Measurements from ENCODE around the gene HYAL1.
"Not testable (repeated sequence)": the region's sequence is repeated elsewhere in the genome, so short reads cannot be mapped to it uniquely, and the experiment has no call there.

HYAL1 gene

DNA sequence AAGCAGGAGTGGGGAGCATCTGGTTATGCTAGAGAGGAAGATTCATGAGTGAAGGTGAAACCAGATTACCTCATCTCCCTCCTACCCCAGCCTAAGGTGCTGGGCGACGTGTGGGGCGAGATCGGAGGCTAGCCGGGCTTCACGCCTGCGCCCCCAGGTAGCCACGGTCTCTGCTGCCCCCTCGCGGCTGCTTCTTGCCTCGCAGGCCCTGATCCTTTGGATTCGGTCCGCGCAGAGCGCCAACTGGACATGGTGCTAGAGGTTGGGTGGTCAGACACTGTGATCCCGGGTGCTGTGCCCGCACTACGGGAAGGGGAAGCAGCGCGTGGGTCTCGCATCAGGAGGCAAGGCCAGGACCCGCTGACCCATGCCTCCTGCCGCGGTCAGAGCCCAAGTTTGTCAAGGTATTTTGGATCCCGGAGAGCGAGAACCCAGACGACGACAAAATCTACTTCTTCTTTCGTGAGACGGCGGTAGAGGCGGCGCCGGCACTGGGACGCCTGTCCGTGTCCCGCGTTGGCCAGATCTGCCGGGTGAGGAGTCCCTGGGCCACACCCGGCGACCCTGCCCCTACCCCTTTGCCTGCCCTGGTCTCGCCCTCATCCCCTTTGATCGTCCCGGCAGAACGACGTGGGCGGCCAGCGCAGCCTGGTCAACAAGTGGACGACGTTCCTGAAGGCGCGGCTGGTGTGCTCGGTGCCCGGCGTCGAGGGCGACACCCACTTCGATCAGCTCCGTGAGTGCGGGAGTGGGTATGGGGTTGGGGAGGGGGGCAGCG lies 30.3 kb downstream of the HYAL1 start:
- peak; percentile 37 to 92 (median 85) for DNase-seq

DNA sequence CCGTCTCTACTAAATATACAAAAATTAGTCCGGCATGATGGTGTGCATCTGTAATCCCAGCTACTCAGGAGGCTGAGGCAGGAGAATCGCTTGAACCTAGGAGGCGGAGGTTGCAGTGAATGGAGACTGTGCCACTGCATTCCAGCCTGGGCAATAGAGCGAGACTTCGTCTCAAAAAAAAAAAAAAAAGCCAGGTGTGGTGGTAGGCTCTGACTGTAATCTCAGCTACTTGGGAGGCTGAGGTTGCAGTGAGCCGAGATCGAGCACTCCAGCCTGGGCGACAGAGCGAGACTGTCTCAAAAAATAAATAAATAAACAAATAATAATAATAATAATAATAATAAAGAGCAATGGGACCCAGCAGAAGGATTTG lies 30.9 kb downstream of the HYAL1 start:
- peak in 1 of 14 donors; percentile 15 for DNase-seq

GRCh38 chr3:50271314-50271936 lies 31.9 kb downstream of the HYAL1 start:
- no peak for DNase-seq

DNA sequence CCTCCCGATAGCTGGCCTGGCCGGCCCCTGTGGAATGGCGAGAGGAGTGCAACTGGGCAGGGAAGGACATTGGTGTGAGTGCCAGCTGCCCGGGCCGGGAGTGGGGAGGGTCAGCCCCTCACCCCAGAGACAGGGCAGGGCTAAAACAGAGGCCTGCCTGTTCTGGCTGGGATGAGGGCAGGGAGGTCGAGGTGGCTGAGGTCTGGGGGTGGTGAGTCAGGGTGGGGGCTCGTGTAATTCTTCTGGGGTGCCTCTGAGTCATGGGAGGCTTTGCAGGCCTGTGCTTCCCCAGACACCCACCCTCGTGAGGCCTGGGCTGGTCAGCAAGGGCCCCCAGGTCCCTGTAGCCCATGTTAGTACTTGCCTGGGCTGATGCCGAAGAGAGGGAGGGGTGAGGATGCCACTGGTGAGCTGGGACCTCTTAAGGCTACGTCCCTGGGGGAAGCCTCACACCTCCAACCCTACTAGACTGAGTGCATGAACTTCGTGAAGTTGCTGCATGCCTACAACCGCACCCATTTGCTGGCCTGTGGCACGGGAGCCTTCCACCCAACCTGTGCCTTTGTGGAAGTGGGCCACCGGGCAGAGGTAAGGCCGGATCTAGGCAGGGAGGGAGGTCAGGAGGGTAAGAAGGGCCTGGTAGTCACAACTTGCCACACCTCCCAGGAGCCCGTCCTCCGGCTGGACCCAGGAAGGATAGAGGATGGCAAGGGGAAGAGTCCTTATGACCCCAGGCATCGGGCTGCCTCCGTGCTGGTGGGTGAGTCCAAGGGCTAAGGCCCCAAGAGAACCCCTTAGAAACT lies 32.8 kb downstream of the HYAL1 start:
- peak in 4 of 14 donors; percentile 28 to 65 (median 48) for DNase-seq

DNA sequence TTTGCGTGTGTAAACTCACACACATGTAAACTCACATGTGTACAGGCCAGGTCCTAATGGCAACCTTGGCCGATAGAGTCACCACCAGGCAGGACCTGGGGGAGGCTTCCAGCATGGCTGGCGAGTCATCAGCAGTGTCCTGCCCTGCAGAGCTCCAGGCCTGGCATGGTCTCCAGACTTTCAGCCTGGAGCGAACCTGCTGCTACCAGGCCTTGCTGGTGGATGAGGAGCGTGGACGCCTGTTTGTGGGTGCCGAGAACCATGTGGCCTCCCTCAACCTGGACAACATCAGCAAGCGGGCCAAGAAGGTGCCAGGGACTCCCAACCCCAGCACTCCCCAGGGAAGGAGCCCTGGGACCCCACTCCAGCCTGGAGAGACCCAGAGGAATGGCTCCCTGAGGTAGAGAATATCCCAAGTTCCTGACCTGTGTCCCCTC lies 33.4 kb downstream of the HYAL1 start:
- DNase-seq = peak in 1 of 14 donors; percentile 57

GRCh38 chr3:50269460-50269859 lies 33.9 kb downstream of the HYAL1 start:
- peak in 1 of 14 donors; percentile 25 for DNase-seq

GRCh38 chr3:50268703-50269451 lies 34.5 kb downstream of the HYAL1 start, which contains the start of gene SEMA3B:
SEMA3B (plus strand) TSS chr3:50269147; CDS start chr3:50269241, 94 bp downstream.
- DNase-seq = peak in 9 of 14 donors; percentile 23 to 79 (median 51)

DNA sequence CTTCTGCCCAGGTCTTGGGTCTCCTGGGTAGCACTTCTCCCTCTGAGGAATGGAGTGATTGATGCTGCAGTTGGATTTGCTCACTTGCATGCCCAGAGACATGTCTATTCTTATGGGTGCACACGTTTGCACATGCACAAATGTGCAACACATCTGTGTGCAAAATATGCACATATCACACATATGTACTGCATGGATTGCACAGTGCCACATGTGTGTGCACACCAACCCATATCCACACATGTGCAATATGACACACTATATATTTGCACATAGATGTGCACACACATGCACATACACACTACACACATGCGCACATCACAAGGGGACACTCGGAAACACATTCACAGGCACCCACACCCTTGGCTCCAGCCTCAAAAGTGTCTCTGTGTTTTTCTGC lies 35.1 kb downstream of the HYAL1 start:
- peak in 2 of 14 donors; percentile 46 to 54 for DNase-seq

DNA sequence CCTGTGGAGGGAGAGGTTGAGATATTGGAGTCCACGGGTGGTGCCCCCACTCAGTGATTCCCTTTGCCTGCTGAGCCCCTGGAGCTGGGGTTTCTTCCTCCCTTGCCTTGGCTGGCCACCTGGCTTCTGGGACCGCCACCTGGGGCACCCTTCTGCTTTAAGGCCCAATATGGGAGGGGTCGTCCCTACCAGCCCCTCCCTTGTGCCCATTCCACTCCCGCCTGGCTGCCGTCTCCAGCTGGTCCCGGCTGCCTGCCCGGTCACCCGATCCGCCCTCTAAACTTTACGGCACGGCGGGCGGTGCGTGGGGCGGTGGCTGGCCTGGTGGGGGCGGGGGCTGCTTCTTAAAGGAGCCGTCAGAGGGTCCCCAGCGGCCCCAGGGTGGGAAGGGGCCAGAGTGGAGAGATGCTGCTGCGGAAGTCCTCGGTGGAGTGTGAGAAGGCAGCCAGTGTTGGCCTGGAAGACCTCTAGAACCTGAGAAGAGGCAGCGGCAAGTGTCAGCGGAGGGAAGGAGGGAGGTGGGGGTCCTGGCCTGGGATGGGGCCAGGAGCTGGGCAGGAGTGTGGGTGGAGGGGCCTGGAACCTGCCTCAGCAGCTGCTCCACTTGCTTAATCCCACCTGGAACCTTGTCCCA lies 36.0 kb downstream of the HYAL1 start:
- DNase-seq = peak in 11 of 14 donors; percentile 26 to 81 (median 67)

GRCh38 chr3:50266836-50267235 lies 36.5 kb downstream of the HYAL1 start:
- DNase-seq = peak in 1 of 14 donors; percentile 53

GRCh38 chr3:50266017-50266416 lies 37.4 kb downstream of the HYAL1 start:
- peak in 1 of 14 donors; percentile 38 for DNase-seq

DNA sequence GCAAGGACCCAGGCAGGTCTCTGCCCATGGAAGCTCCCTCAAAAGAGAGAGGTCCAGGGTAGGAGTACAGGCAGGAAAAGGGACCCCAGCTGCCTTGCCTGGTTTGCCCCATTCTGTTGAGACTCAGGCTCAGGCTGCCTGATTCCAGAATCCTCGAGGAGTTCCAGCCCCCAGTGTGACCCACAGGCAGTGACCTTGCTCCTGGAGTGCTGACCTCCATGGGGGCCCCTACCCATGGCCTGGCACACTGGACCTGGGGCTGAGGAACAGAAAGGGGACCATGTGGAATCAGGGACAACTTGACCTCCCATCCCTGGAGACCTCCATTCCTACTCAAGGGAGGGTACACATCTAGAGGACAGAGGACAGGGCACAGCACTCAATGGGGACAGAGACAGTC lies 37.8 kb downstream of the HYAL1 start:
- DNase-seq = peak in 1 of 14 donors; percentile 52

DNA sequence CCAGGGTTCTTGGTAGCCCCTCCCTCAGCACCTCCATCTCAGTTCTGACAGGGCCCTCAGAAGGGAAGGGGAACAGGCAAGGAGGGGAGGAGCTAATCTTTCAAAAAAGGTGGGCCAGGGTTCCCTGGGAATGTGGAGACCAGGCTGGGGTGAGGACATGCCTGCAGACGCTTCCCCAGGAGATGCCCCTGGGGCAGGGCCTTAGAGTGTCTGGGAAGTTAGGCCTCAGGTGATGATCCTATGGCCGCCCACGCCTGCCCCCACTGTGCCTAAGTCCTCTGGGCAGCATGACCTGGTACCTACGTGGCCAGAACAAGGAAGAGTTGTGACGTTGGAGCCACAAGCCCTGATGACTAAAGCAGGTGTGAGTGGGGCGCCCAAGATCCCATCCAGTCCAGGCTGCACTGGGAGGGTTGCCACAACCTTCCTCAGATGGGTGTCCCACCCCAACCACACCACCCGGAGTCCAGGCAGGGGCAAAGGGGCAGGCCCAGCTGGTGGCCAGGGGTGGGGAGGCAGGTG lies 38.3 kb downstream of the HYAL1 start:
- peak in 1 of 14 donors; percentile 65 for DNase-seq

- peak in 12 of 14 donors; percentile 16 to 93 (median 73) for DNase-seq
Observed at GRCh38 chr3:50264383-50264963, 38.9 kb downstream of the HYAL1 start.

DNA sequence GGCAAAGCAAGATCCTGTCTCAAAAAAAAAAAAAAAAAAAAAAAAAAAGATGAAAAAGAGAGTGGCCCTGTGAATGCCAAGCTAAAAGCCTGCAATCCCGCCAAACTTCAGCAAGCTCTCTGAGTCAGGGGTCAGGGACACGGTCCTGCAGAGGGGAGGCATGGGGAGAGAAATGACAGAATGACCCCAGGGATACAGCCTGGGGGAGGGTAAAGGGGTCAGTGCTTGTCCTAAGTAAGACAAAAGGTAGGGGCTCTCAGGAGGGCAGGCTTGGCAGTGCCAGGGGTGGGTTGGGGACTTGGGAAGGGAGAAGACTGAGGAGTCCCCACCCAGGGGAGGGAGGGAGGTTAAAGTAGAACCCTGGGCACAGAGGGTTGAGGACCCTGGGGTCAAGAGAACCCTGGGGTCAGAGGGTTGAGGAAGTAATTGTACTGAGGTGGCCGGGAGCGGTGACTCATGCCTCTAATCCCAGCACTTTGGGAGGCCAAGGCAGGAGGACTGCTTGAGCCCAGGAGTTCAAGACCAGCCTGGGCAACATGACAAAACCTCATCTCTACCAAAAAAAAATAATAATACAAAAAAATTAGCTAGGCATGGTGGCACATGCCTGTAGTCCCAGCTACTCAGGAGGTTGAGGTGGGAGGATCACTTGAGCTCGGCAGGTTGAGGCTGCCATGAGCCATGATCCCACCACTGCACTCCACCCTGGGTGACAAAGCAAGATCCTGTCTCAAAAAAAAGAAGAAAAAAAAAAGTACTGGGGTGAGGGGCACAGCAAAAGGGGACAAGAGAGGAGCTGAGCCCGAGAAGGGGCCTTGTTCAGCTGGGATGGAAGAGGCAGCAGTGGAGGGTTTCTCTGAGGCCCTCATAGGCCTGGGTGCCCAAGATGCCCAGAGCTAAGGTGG lies 39.6 kb downstream of the HYAL1 start:
- peak in 1 of 14 donors; percentile 51 for DNase-seq

GRCh38 chr3:50262778-50263177 lies 40.6 kb downstream of the HYAL1 start:
- DNase-seq = no peak

DNA sequence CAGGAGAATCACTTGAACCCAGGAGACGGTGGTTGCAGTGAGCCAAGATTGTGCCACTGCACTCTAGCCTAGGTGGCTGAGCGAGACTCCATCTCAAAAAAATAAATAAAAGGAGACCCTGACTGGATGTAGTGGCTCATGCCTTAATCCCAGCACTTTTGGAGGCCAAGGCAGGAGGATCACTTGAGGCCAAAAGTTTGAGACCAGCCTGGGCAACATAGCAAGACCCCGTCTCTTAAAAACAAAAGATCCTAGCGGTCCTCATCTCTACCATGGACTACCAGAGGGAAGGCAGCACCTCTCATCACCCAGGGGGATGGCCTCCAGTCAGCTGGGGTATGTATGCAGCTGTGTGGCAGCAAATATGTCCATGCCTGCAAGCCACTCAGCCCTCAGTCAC lies 41.2 kb downstream of the HYAL1 start:
- not testable (repeated sequence) for DNase-seq

DNA sequence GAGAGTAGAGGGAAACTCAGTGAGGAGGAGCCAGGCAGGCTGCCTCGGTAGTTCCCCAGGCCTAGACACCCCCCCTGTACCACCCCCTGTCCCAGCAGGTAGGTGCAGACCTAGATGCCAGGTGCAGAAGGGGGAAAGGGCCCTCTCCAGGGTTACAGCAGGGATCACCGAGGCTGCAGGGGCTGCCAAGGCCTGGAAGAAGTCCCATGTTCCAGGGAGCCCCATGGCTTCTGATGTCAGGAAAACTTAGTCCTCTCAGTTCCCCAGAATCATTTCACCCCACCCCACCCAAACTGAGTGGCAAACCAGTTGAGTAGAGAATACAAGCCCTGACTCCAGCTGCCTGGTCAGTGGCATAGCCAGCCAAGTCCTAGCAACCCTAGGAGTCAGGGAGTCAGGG lies 41.9 kb downstream of the HYAL1 start:
- DNase-seq = peak in 2 of 14 donors; percentile 45 to 61

DNA sequence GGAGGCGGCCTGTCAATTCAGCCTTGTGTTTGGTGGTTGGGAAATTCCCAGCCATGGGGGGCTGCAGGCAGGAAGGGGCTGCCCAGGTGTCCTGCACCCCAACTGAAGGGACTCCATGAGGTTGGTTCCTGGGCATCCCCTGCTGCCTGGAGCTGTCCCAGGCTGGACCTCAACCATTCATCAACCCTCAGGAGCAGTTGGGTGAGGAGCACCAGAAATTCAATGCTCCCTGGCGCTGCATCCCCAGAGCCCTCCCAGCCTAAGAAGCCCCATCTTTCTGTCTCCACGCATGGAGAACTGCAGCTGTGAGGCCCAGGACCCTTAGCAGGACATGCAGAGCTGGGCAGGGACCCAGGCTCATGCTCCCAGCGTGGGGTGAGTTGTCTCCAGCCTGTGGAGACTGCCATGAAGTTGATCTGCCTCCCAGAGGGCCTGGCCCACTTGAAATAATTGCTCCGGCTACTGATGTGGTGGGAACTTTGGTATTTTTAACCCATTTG lies 42.4 kb downstream of the HYAL1 start:
- peak in 2 of 14 donors; percentile 66 to 71 for DNase-seq
